ENCODE data around the gene CARS2. TPM values are rescaled to one million over a fixed set of nuclear protein-coding genes. Genes with fewer than 3 reads are reported as not detected.

CARS2 gene
- total RNA-seq, 6 experiments from 2014 or later: 22.0 to 53.2 (median 27.3) TPM

DNA sequence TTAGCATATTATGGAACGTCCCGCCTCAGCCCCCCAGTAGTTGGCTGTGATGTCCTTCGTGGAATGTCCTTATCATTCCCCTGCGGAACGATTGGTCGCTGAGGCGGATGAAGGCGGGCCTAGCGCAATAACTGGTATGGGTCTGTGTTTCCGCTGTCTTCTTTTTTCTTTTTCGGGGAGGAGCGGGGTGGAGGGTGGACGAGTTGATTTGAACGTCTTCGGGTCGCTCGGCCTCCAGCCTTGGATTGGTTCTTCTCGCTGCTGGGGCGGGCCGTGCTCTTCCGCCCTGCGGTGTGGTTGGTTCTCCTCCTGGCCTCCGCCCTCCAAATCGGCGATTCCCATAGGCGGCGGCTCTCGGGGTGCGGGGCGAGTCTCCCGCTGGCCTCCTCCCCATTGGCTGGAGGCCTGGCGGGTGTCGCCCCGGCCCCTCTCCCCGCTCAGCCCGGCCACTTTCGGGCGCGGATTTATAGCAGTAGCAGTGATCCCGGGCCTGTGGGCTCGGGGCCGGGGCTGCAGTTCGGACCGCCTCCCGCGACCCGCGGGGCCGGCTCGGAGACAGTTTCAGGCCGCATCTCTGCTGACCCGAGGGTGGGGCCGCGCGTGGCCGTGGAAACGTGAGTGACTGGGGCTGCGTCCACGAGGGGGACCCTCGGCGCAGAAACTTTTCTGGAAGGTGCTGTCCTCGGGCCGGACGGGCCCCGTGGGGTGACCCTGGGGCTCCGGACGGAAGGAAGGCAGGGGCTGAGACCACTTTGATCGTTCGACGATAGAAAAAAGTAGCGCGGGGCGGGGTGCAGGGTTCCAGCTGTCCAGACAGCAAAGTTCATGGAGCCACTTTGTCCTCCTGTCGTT is 9.7 kb upstream of the CARS2 start:
- Histone ChIP-seq H3K36me3 (peaks cover under 1 to 14% (median 7%) of the 10 kb centered on the region in 4 donors), H3K4me1 (peaks cover 0 to 19% (median 11%) of the 10 kb centered on the region in 4 donors), H3K27ac (peak overlapping the region; percentile 94 to 99 (median 98)), H3K9me3 (no peaks in the 10 kb centered on the region), H3K27me3 (no peaks in the 10 kb centered on the region), H3K4me3 (peak overlapping the region; percentile 85 to 99 (median 99))
- TF ChIP-seq, protein P1, sequence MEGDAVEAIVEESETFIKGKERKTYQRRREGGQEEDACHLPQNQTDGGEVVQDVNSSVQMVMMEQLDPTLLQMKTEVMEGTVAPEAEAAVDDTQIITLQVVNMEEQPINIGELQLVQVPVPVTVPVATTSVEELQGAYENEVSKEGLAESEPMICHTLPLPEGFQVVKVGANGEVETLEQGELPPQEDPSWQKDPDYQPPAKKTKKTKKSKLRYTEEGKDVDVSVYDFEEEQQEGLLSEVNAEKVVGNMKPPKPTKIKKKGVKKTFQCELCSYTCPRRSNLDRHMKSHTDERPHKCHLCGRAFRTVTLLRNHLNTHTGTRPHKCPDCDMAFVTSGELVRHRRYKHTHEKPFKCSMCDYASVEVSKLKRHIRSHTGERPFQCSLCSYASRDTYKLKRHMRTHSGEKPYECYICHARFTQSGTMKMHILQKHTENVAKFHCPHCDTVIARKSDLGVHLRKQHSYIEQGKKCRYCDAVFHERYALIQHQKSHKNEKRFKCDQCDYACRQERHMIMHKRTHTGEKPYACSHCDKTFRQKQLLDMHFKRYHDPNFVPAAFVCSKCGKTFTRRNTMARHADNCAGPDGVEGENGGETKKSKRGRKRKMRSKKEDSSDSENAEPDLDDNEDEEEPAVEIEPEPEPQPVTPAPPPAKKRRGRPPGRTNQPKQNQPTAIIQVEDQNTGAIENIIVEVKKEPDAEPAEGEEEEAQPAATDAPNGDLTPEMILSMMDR (IDR thresholded peaks at IDR 0.05): no peak
- TF ChIP-seq POLR2A (IDR thresholded peaks at IDR 0.05): peak; percentile 77
- 0% methylated on average over 37 of the region's 74 CpGs for WGBS (ENCODE audit: insufficient coverage, low coverage, low lambda C conversion rate, missing lambda C conversion rate)
- DNase-seq: peak; percentile 99
- intact Hi-C loops (cut with DNase I): loop anchor here in 1 of 2 donors (10.0 kb wide), 1 partner anchor 101 kb away; the partner anchor contains the start of gene NAXD
- peak; percentile 65 to 76 (median 66) for ATAC-seq

DNA sequence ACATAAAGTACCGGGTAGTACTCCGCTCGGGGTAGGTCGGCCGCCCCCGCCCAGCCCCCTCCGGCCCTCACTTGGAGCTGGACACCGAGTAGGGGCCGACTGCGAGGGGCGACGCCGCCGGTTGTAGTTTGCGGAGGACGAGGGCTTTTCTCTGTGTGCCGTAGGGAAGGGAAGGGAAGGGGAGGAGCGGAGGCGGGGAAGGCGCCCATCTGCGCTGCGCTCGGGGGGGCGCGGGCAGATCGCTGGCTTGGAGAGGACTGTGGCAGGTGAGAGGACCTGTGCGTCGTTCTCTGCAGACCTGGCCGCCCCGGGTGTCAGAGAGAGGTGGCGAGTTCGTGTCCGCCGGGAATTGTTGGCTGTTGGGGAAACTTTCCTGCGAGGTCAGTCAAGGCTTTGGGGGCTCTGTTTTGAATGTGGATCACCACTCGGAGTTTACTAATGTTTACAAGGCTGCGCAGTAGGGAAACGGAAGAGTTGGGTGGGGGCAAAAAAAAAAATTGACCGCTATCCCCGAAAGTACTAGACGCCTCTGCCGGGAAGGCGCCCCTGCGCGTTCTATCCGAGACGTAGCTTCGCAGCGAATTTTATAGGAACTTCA is 9.0 kb upstream of the CARS2 start:
- Histone ChIP-seq H3K36me3 (peaks cover 0 to 7% (median 4%) of the 10 kb centered on the region in 4 donors), H3K27me3 (no peaks in the 10 kb centered on the region), H3K9me3 (no peaks in the 10 kb centered on the region), H3K27ac (peak overlapping the region; percentile 94 to 98 (median 98)), H3K4me3 (peak overlapping the region; percentile 80 to 99 (median 99)), H3K4me1 (peaks cover 0 to 19% (median 11%) of the 10 kb centered on the region in 4 donors)
- peak; percentile 68 to 81 (median 70) for DNase-seq
- peak; percentile 1 to 8 (median 4) for ATAC-seq
- intact Hi-C loops (cut with DNase I): loop anchor here in 1 of 2 donors (10.0 kb wide), 1 partner anchor 100 kb away; the partner anchor contains the start of gene NAXD
- WGBS (ENCODE audit: insufficient coverage, low coverage, low lambda C conversion rate, missing lambda C conversion rate): 0% methylated on average over 38 of the region's 49 CpGs
- TF ChIP-seq, protein P1 (IDR thresholded peaks at IDR 0.05): peak in 2 of 4 donors; percentile 8 to 15
- TF ChIP-seq POLR2A (IDR thresholded peaks at IDR 0.05): peak; percentile 100

- DNase-seq: peak; percentile 63 to 73 (median 71)
- WGBS (ENCODE audit: insufficient coverage, low coverage, low lambda C conversion rate, missing lambda C conversion rate): under 1% methylated on average over 42 of the region's 86 CpGs
- H3K4me3 ChIP-seq: peak overlapping the region; percentile 80 to 99 (median 99)
- intact Hi-C loops (cut with DNase I): loop anchor here in 1 of 2 donors (10.0 kb wide), 1 partner anchor 99 kb away; the partner anchor contains the start of gene NAXD
- no peaks in the 10 kb centered on the region for H3K9me3 ChIP-seq
- peak overlapping the region; percentile 94 to 98 (median 98) for H3K27ac ChIP-seq
- H3K4me1 ChIP-seq: peaks cover 0 to 19% (median 11%) of the 10 kb centered on the region in 4 donors
- peaks cover 0 to under 1% (median 0%) of the 10 kb centered on the region in 4 donors for H3K36me3 ChIP-seq
- no peaks in the 10 kb centered on the region for H3K27me3 ChIP-seq
- TF ChIP-seq POLR2A (IDR thresholded peaks at IDR 0.05): no peak
- TF ChIP-seq, protein P1 (IDR thresholded peaks at IDR 0.05): no peak
- no peak for ATAC-seq
These were observed 8.3 kb upstream of the CARS2 start for GRCh38 chr13:110713981-110714796.

GRCh38 chr13:110713642-110713952 is 7.7 kb upstream of the CARS2 start, which contains the start of gene ING1:
Gene ING1, plus strand, starts transcription at chr13:110713700. Its CDS starts 450 bp downstream, at chr13:110714150.
- Histone ChIP-seq H3K36me3 (no peaks in the 10 kb centered on the region), H3K27me3 (no peaks in the 10 kb centered on the region), H3K4me1 (peaks cover 0 to 19% (median 11%) of the 10 kb centered on the region in 4 donors), H3K9me3 (no peaks in the 10 kb centered on the region), H3K27ac (peak within 1 kb of the TSS; percentile 94 to 98 (median 98)), H3K4me3 (peak within 1 kb of the TSS; percentile 80 to 99 (median 99))
- DNase-seq (no peak), ATAC-seq (no peak)
- TF ChIP-seq, protein P1 (IDR thresholded peaks at IDR 0.05): no peak
- TF ChIP-seq POLR2A (IDR thresholded peaks at IDR 0.05): no peak
- no CpG with 5 or more reads among the region's 45 CpGs for WGBS (ENCODE audit: insufficient coverage, low coverage, low lambda C conversion rate, missing lambda C conversion rate)
- intact Hi-C loops (cut with DNase I): loop anchor here in 1 of 2 donors (10.0 kb wide), 1 partner anchor 99 kb away; the partner anchor contains the start of gene NAXD
